GM19239 (cell line): Measurements from ENCODE around the gene MYO10.
"Not testable (repeated sequence)": the region's sequence is repeated elsewhere in the genome, so short reads cannot be mapped to it uniquely, and the experiment has no call there.

Source experiments
- DNase-seq: peaks from one replicate; pipeline ENCODE4 v3.0.0; 2011; ENCODE audit warnings: low spot score; ENCODE audit not compliant: insufficient read length
- FAIRE-seq: peaks from 2 replicates; lab custom pipeline; 2011; peaks lifted over from hg19 to GRCh38; lab: Jason Lieb, UNC

The MYO10 gene

GRCh38 chr5:16665601-16666000 is 270.5 kb downstream of the MYO10 start:
- DNase-seq = no peak
- FAIRE-seq = no peak

- FAIRE-seq (no peak), DNase-seq (no peak)
These were observed 271.7 kb downstream of the MYO10 start for GRCh38 chr5:16664368-16664767.

GRCh38 chr5:16663840-16664239 is 272.2 kb downstream of the MYO10 start:
- DNase-seq (no peak), FAIRE-seq (no peak)

- DNase-seq (no peak), FAIRE-seq (no peak)
These were observed 274.4 kb downstream of the MYO10 start for GRCh38 chr5:16661713-16662112.

- DNase-seq (no peak), FAIRE-seq (no peak)
These were observed 275.1 kb downstream of the MYO10 start for GRCh38 chr5:16660982-16661381.

GRCh38 chr5:16659536-16659935 is 276.6 kb downstream of the MYO10 start:
- no peak for FAIRE-seq
- DNase-seq = no peak

GRCh38 chr5:16656561-16657191 is 279.4 kb downstream of the MYO10 start:
- FAIRE-seq (no peak), DNase-seq (no peak)

- no peak for FAIRE-seq
- DNase-seq = no peak
These were observed 281.3 kb downstream of the MYO10 start for GRCh38 chr5:16654647-16655334.

GRCh38 chr5:16648739-16649138 is 287.3 kb downstream of the MYO10 start:
- DNase-seq, FAIRE-seq: not testable (repeated sequence)

- FAIRE-seq (no peak), DNase-seq (no peak)
These were observed 291.7 kb downstream of the MYO10 start for GRCh38 chr5:16644301-16644889.

GRCh38 chr5:16642867-16643266 is 293.2 kb downstream of the MYO10 start:
- DNase-seq (no peak), FAIRE-seq (no peak)

GRCh38 chr5:16639206-16639605 is 296.9 kb downstream of the MYO10 start:
- FAIRE-seq (no peak), DNase-seq (no peak)

GRCh38 chr5:16628376-16628775 is 307.7 kb downstream of the MYO10 start:
- FAIRE-seq = no peak
- DNase-seq = no peak

- DNase-seq = no peak
- no peak for FAIRE-seq
These were observed 309.3 kb downstream of the MYO10 start for GRCh38 chr5:16626696-16627264.

- no peak for FAIRE-seq
These were observed 311.0 kb downstream of the MYO10 start for GRCh38 chr5:16625096-16625495.

GRCh38 chr5:16619136-16619535 is 317.0 kb downstream of the MYO10 start:
- FAIRE-seq (no peak), DNase-seq (no peak)

More at GRCh38 chr5:16625096-16625495, 311.0 kb downstream of the MYO10 start:
- no peak for DNase-seq

GRCh38 chr5:16618138-16618897 is 317.8 kb downstream of the MYO10 start:
- FAIRE-seq = no peak
- DNase-seq = no peak

- DNase-seq = no peak
- FAIRE-seq = no peak
These were observed 318.7 kb downstream of the MYO10 start for GRCh38 chr5:16617274-16617968.

- peak; percentile 36 for DNase-seq
- no peak for FAIRE-seq
These were observed 319.4 kb downstream of the MYO10 start, which contains the start of gene RETREG1 for GRCh38 chr5:16616536-16617273. Gene RETREG1 (minus strand): TSS chr5:16616997. CDS start chr5:16616971, 26 bp downstream.
